K562 (cell line): ENCODE data around the gene NEK1. TPM values are rescaled to one million over a fixed set of nuclear protein-coding genes. Genes with fewer than 3 reads are reported as not detected.

Experiments used
- CCAR2 ChIP-seq: fragments of 200-400 bp; formaldehyde crosslinking; IDR thresholded peaks from 2 replicates; pipeline ENCODE4 v1.6.1; 2017; ENCODE audit warnings: mild to moderate bottlenecking, low read depth, low read length
- ESRRB ChIP-seq: fragments of 250-450 bp; sonication (Bioruptor Pico); IDR thresholded peaks from 2 replicates; pipeline ENCODE4 v1.5.0; 2020; ENCODE audit warnings: mild to moderate bottlenecking, moderate library complexity, borderline replicate concordance
- FOXP1 ChIP-seq: sonication (generic); formaldehyde crosslinking; IDR thresholded peaks from 2 replicates; pipeline ENCODE4 v1.8.0; 2022; ENCODE audit warnings: mild to moderate bottlenecking, missing genetic modification reagents
- MAFG ChIP-seq: fragments of 450-650 bp; conservative IDR thresholded peaks from 2 replicates; pipeline ENCODE4 v1.6.1; 2016; ENCODE audit warnings: missing genetic modification characterization, missing compliant biosample characterization
- MIER1 ChIP-seq: fragments of 450-650 bp; IDR thresholded peaks from 2 replicates; pipeline ENCODE4 v1.6.1; 2016; ENCODE audit warnings: antibody characterized with exemption, mild to moderate bottlenecking, low read depth
- NCOA6 ChIP-seq: fragments of 450-650 bp; IDR thresholded peaks from 2 replicates; pipeline ENCODE4 v1.6.1; 2017; ENCODE audit warnings: mild to moderate bottlenecking
- SMAD4 ChIP-seq: fragments of 250-450 bp; sonication (Bioruptor Pico); conservative IDR thresholded peaks from 2 replicates; pipeline ENCODE4 v1.8.0; 2021; ENCODE audit warnings: inconsistent platforms, mild to moderate bottlenecking, moderate library complexity
- STAT5B ChIP-seq: fragments of 250-450 bp; sonication (Bioruptor Pico); IDR thresholded peaks from 2 replicates; pipeline ENCODE4 v1.8.0; 2021; ENCODE audit warnings: mild to moderate bottlenecking, inconsistent platforms
- TAF9B ChIP-seq: fragments of 450-650 bp; IDR thresholded peaks from 2 replicates; pipeline ENCODE4 v1.6.1; 2018; ENCODE audit warnings: mild to moderate bottlenecking; ENCODE audit not compliant: partially characterized antibody
- TOE1 ChIP-seq, 2 experiments: fragments of 450-650 bp in 1 of 2; sonication (generic) in 1 of 2; formaldehyde crosslinking in 1 of 2; IDR thresholded peaks; 2 replicates each; pipeline versions ENCODE4 v1.7.1 to v1.8.0; 2016 to 2022; ENCODE audit warnings: borderline replicate concordance in 2 of 2, mild to moderate bottlenecking in 2 of 2, antibody characterized with exemption in 1 of 2, inconsistent platforms in 1 of 2, low read depth in 1 of 2, missing genetic modification reagents in 1 of 2, moderate library complexity in 1 of 2
- ZNF121 ChIP-seq: sonication (generic); formaldehyde crosslinking; conservative IDR thresholded peaks from 2 replicates; pipeline ENCODE4 v1.8.0; 2022; ENCODE audit warnings: missing genetic modification reagents
- ZNF197 ChIP-seq: fragments of 200-800 bp; sonication (Bioruptor generic); IDR thresholded peaks from 2 replicates; pipeline ENCODE4 v1.6.1; 2016; ENCODE audit warnings: low read depth, missing genetic modification characterization, missing compliant biosample characterization
- polyA plus RNA-seq, 8 experiments: library from polyadenylated mRNA; depleted of rRNA in 4 of 8; stranded (reverse) in 5 of 8; unstranded in 3 of 8; fragments of >200 nt; fragmentation: Nextera tagmentation in 2 of 8; fragmentation: Illumina TruSeq in 1 of 8; extraction: Ambion mirVana in 2 of 8; extraction: Trizol in 1 of 8; gene quantifications; 2 replicates each; pipeline versions ENCODE4 v1.2.1 to v1.2.3, GENCODE V29; 2011 to 2014; ENCODE audit warnings: inconsistent platforms in 1 of 8, missing spikeins in 1 of 8
- total RNA-seq, 7 experiments: library from RNA; depleted of rRNA in 6 of 7; stranded (reverse); fragments of >200 nt in 6 of 7; fragmentation: Illumina TruSeq in 2 of 7; extraction: Trizol in 2 of 7; gene quantifications; 2 replicates each; pipeline versions ENCODE4 v1.2.1 to v1.2.3, GENCODE V29; 2011 to 2021; ENCODE audit warnings: low replicate concordance in 1 of 7
- TF ChIP-seq, protein P1 (sequence below): conservative IDR thresholded peaks from 2 replicates; pipeline ENCODE4 v1.6.1; 2011; ENCODE audit warnings: low read depth, mild to moderate bottlenecking, low read length; ENCODE audit not compliant: control insufficient read depth
- TF ChIP-seq, protein P2 (sequence below): fragments of 450-650 bp; formaldehyde crosslinking; IDR thresholded peaks from 2 replicates; pipeline ENCODE4 v1.4.0; 2020; ENCODE audit warnings: mild to moderate bottlenecking, moderate library complexity
- TF ChIP-seq, protein P3 (sequence below): fragments of 450-650 bp; conservative IDR thresholded peaks from 2 replicates; pipeline ENCODE4 v1.6.1; 2016; ENCODE audit warnings: missing genetic modification characterization, low read depth, mild to moderate bottlenecking, control low read depth, missing compliant biosample characterization
- TF ChIP-seq, protein P4 (sequence below): sonication (generic); formaldehyde crosslinking; IDR thresholded peaks from 2 replicates; pipeline ENCODE4 v1.8.0; 2022; ENCODE audit warnings: mild to moderate bottlenecking, low read depth, missing genetic modification reagents
- TF ChIP-seq, protein P5 (sequence below): fragments of 450-650 bp; IDR thresholded peaks from 2 replicates; pipeline ENCODE4 v1.6.1; 2017; ENCODE audit warnings: antibody characterized with exemption

The NEK1 gene
- total and polyA plus RNA-seq, 9 of the 15 experiments (the other 6 are each of a cell fraction or from before 2014, with no cell fraction given), result 6.2 to 15.7 (median 10.3) TPM

GRCh38 chr4:169626331-169627282, 14.2 kb upstream of the NEK1 start (continued):
- TF ChIP-seq, protein P1, sequence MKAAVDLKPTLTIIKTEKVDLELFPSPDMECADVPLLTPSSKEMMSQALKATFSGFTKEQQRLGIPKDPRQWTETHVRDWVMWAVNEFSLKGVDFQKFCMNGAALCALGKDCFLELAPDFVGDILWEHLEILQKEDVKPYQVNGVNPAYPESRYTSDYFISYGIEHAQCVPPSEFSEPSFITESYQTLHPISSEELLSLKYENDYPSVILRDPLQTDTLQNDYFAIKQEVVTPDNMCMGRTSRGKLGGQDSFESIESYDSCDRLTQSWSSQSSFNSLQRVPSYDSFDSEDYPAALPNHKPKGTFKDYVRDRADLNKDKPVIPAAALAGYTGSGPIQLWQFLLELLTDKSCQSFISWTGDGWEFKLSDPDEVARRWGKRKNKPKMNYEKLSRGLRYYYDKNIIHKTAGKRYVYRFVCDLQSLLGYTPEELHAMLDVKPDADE, result no peak
- TF ChIP-seq MAFG, result peak; percentile 46; the same call in 1 of the 2 replicates
- TF ChIP-seq NCOA6, result no peak
- TF ChIP-seq, protein P2, sequence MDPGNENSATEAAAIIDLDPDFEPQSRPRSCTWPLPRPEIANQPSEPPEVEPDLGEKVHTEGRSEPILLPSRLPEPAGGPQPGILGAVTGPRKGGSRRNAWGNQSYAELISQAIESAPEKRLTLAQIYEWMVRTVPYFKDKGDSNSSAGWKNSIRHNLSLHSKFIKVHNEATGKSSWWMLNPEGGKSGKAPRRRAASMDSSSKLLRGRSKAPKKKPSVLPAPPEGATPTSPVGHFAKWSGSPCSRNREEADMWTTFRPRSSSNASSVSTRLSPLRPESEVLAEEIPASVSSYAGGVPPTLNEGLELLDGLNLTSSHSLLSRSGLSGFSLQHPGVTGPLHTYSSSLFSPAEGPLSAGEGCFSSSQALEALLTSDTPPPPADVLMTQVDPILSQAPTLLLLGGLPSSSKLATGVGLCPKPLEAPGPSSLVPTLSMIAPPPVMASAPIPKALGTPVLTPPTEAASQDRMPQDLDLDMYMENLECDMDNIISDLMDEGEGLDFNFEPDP (CRISPR knock-in tag), result no peak
- TF ChIP-seq SMAD4, result peak; percentile 96
- no peak for TF ChIP-seq CCAR2
- peak; percentile 96 for TF ChIP-seq TOE1 (IDR thresholded peaks at IDR 0.05; ENCODE audit: borderline replicate concordance)
- no peak for TF ChIP-seq TOE1 (CRISPR knock-in tag; IDR thresholded peaks at IDR 0.05; ENCODE audit: borderline replicate concordance, low read depth)
- TF ChIP-seq ZNF121 (CRISPR knock-in tag), result no peak
- TF ChIP-seq ZNF197 (CRISPR knock-in tag), result no peak
- TF ChIP-seq, protein P3, sequence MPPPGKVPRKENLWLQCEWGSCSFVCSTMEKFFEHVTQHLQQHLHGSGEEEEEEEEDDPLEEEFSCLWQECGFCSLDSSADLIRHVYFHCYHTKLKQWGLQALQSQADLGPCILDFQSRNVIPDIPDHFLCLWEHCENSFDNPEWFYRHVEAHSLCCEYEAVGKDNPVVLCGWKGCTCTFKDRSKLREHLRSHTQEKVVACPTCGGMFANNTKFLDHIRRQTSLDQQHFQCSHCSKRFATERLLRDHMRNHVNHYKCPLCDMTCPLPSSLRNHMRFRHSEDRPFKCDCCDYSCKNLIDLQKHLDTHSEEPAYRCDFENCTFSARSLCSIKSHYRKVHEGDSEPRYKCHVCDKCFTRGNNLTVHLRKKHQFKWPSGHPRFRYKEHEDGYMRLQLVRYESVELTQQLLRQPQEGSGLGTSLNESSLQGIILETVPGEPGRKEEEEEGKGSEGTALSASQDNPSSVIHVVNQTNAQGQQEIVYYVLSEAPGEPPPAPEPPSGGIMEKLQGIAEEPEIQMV, result no peak
- no peak for TF ChIP-seq STAT5B (CRISPR knock-in tag)
- TF ChIP-seq, protein P4, sequence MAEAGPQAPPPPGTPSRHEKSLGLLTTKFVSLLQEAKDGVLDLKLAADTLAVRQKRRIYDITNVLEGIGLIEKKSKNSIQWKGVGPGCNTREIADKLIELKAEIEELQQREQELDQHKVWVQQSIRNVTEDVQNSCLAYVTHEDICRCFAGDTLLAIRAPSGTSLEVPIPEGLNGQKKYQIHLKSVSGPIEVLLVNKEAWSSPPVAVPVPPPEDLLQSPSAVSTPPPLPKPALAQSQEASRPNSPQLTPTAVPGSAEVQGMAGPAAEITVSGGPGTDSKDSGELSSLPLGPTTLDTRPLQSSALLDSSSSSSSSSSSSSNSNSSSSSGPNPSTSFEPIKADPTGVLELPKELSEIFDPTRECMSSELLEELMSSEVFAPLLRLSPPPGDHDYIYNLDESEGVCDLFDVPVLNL (CRISPR knock-in tag), result no peak
- TF ChIP-seq, protein P5, sequence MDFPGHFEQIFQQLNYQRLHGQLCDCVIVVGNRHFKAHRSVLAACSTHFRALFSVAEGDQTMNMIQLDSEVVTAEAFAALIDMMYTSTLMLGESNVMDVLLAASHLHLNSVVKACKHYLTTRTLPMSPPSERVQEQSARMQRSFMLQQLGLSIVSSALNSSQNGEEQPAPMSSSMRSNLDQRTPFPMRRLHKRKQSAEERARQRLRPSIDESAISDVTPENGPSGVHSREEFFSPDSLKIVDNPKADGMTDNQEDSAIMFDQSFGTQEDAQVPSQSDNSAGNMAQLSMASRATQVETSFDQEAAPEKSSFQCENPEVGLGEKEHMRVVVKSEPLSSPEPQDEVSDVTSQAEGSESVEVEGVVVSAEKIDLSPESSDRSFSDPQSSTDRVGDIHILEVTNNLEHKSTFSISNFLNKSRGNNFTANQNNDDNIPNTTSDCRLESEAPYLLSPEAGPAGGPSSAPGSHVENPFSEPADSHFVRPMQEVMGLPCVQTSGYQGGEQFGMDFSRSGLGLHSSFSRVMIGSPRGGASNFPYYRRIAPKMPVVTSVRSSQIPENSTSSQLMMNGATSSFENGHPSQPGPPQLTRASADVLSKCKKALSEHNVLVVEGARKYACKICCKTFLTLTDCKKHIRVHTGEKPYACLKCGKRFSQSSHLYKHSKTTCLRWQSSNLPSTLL, result no peak
- TF ChIP-seq MIER1, result no peak
- no peak for TF ChIP-seq FOXP1 (CRISPR knock-in tag)
- TF ChIP-seq ESRRB (CRISPR knock-in tag), result no peak
- no peak for TF ChIP-seq TAF9B
